Astrocyte of the spinal cord (primary cell): ENCODE data around the gene DDX4.
A peak's percentile ranks its signal among the peaks of the same experiment; 100 is the strongest.

Experiments
- DNase-seq: peaks from one replicate; pipeline ENCODE4 v3.0.0; 2011; ENCODE audit warnings: low read depth, low spot score
- H3K4me3 ChIP-seq: 2 replicates; pipeline ENCODE4 v1.5.1; 2011; ENCODE audit warnings: low read depth, mild to moderate bottlenecking, low read length, moderate library complexity
- CTCF ChIP-seq: IDR thresholded peaks from 2 replicates; pipeline ENCODE4 v1.5.1; 2012; ENCODE audit warnings: low read depth, mild to moderate bottlenecking, low read length, inconsistent platforms
- in situ Hi-C: cut with HindIII; loops from 2 replicates; pipeline ENCODE4 v1.10.0; 2017; ENCODE audit warnings: low sequenced_read_pairs

Gene DDX4

GRCh38 chr5:55841976-55842375, 104.1 kb downstream of the DDX4 start:
- no peak overlapping the region for H3K4me3 ChIP-seq
- in situ Hi-C loops: no loop called here
- no peak for TF ChIP-seq CTCF
- no peak for DNase-seq

GRCh38 chr5:55847837-55848236, 110.0 kb downstream of the DDX4 start:
- in situ Hi-C loops: no loop called here
- TF ChIP-seq CTCF: no peak
- no peak overlapping the region for H3K4me3 ChIP-seq
- DNase-seq: peak; percentile 49

GRCh38 chr5:55848783-55849182, 110.9 kb downstream of the DDX4 start:
- no peak for DNase-seq
- no peak overlapping the region for H3K4me3 ChIP-seq
- in situ Hi-C loops: no loop called here

GRCh38 chr5:55850839-55851674, 113.2 kb downstream of the DDX4 start, which contains the start of gene IL31RA:
IL31RA (plus strand) TSS chr5:55851357; CDS start chr5:55851571, 214 bp downstream.
- in situ Hi-C loops: no loop called here
- peak within 1 kb of the TSS; percentile 28 for H3K4me3 ChIP-seq
- peak; percentile 91 for DNase-seq
- TF ChIP-seq CTCF: no peak

More at GRCh38 chr5:55848783-55849182, 110.9 kb downstream of the DDX4 start:
- no peak for TF ChIP-seq CTCF

GRCh38 chr5:55851675-55851979, 113.8 kb downstream of the DDX4 start:
- in situ Hi-C loops: no loop called here
- H3K4me3 ChIP-seq: peak overlapping the region; percentile 28
- DNase-seq: no peak
- TF ChIP-seq CTCF: no peak

- H3K4me3 ChIP-seq: no peak overlapping the region
- DNase-seq: no peak
- in situ Hi-C loops: no loop called here
- no peak for TF ChIP-seq CTCF
These were observed 114.6 kb downstream of the DDX4 start for GRCh38 chr5:55852503-55852902.
